Ishikawa (cell line): ENCODE data around the gene HSP90AB1.

Experiments
- CREB1 ChIP-seq: IDR thresholded peaks from 2 replicates; pipeline ENCODE4 v1.6.1; 2012; ENCODE audit warnings: low read depth
- EP300 ChIP-seq: IDR thresholded peaks from 2 replicates; pipeline ENCODE4 v1.6.1; 2012; ENCODE audit warnings: borderline replicate concordance
- FOXM1 ChIP-seq: IDR thresholded peaks from 2 replicates; pipeline ENCODE4 v1.6.1; 2012; ENCODE audit warnings: low read depth, borderline replicate concordance
- MAX ChIP-seq: IDR thresholded peaks from 2 replicates; pipeline ENCODE4 v1.6.1; 2012
- REST ChIP-seq: IDR thresholded peaks from 2 replicates; pipeline ENCODE4 v1.6.1; 2012; ENCODE audit warnings: low read depth, mild to moderate bottlenecking
- TCF12 ChIP-seq: IDR thresholded peaks from 2 replicates; pipeline ENCODE4 v1.6.1; 2012; ENCODE audit warnings: low read depth
- TEAD4 ChIP-seq: IDR thresholded peaks from 2 replicates; pipeline ENCODE4 v1.6.1; 2012
- YY1 ChIP-seq: IDR thresholded peaks from 2 replicates; pipeline ENCODE4 v1.6.1; 2012; ENCODE audit warnings: low read depth

GRCh38 chr6:44198684-44199083 is 48.2 kb upstream of the HSP90AB1 start:
- TF ChIP-seq FOXM1 = no peak
- TF ChIP-seq EP300 = no peak
- TF ChIP-seq MAX = no peak
- no peak for TF ChIP-seq REST
- no peak for TF ChIP-seq YY1
- no peak for TF ChIP-seq CREB1
- TF ChIP-seq TEAD4 = no peak
- TF ChIP-seq TCF12 = no peak
